ENCODE data around the gene CYP8B1. TPM values are rescaled to one million over a fixed set of nuclear protein-coding genes. Genes with fewer than 3 reads are reported as not detected.

CYP8B1 gene
- total and polyA plus RNA-seq, 8 donors = 0.14 to 0.46 (median 0.24) TPM; not detected in 2

GRCh38 chr3:42877881-42878280, 2.2 kb upstream of the CYP8B1 start:
- Histone ChIP-seq H3K27ac (no peak overlapping the region), H3K36me3 (no peaks in the 10 kb centered on the region), H3K4me3 (no peak overlapping the region), H3K9me3 (no peaks in the 10 kb centered on the region), H3K4me1 (peaks cover 0 to 12% of the 10 kb centered on the region in 2 donors), H3K27me3 (peaks cover 0 to 13% of the 10 kb centered on the region in 2 donors)
- peak in 2 of 4 donors; percentile 14 to 22 for DNase-seq
- intact Hi-C loops (cut with DNase I) = no loop called here
- TF ChIP-seq CTCF (IDR thresholded peaks at IDR 0.05) = no peak
- no peak for ATAC-seq

- H3K9me3 ChIP-seq = no peaks in the 10 kb centered on the region
- H3K27ac ChIP-seq = no peak overlapping the region
- ATAC-seq = no peak
- peak in 1 of 4 donors; percentile 28 for DNase-seq
- no peak for TF ChIP-seq CTCF (IDR thresholded peaks at IDR 0.05)
- H3K4me1 ChIP-seq = peaks cover 0 to 12% of the 10 kb centered on the region in 2 donors
- no peak overlapping the region for H3K4me3 ChIP-seq
- no peaks in the 10 kb centered on the region for H3K36me3 ChIP-seq
- peaks cover 0 to 13% of the 10 kb centered on the region in 2 donors for H3K27me3 ChIP-seq
- intact Hi-C loops (cut with DNase I) = no loop called here
These were observed 1.5 kb upstream of the CYP8B1 start for GRCh38 chr3:42876940-42877720.

GRCh38 chr3:42876401-42876800, 722 bp upstream of the CYP8B1 start:
- H3K27me3 ChIP-seq = peaks cover 0 to 13% of the 10 kb centered on the region in 2 donors
- ATAC-seq (no peak), DNase-seq (no peak)
- intact Hi-C loops (cut with DNase I) = no loop called here
- no peaks in the 10 kb centered on the region for H3K36me3 ChIP-seq
- H3K4me1 ChIP-seq = peaks cover 0 to 12% of the 10 kb centered on the region in 2 donors
- no peaks in the 10 kb centered on the region for H3K9me3 ChIP-seq
- H3K27ac ChIP-seq = no peak overlapping the region
- no peak for TF ChIP-seq CTCF (IDR thresholded peaks at IDR 0.05)
- H3K4me3 ChIP-seq = no peak overlapping the region

- no peak for ATAC-seq
- Histone ChIP-seq H3K27me3 (no peaks in the 10 kb centered on the region), H3K4me1 (no peaks in the 10 kb centered on the region), H3K4me3 (no peak overlapping the region), H3K36me3 (no peaks in the 10 kb centered on the region), H3K9me3 (no peaks in the 10 kb centered on the region), H3K27ac (no peak overlapping the region)
- TF ChIP-seq CTCF (IDR thresholded peaks at IDR 0.05) = no peak
- intact Hi-C loops (cut with DNase I) = no loop called here
- no peak for DNase-seq
These were observed 930 bp downstream of the CYP8B1 start for GRCh38 chr3:42874749-42875148.

- no peak overlapping the region for H3K27ac ChIP-seq
- DNase-seq = no peak
These were observed 2.3 kb downstream of the CYP8B1 start for GRCh38 chr3:42873221-42873982.

More at GRCh38 chr3:42873221-42873982, 2.3 kb downstream of the CYP8B1 start:
- no peak for TF ChIP-seq CTCF (IDR thresholded peaks at IDR 0.05)
- Histone ChIP-seq H3K27me3 (no peaks in the 10 kb centered on the region), H3K4me3 (no peak overlapping the region), H3K36me3 (no peaks in the 10 kb centered on the region), H3K4me1 (no peaks in the 10 kb centered on the region), H3K9me3 (no peaks in the 10 kb centered on the region)
- no peak for ATAC-seq
- intact Hi-C loops (cut with DNase I) = no loop called here
